Fibroblast of skin of left quadriceps (primary cell): ENCODE results near the gene ARMC5.
"Not testable (repeated sequence)": the region's sequence is repeated elsewhere in the genome, so short reads cannot be mapped to it uniquely, and the experiment has no call there.

Experiments
- DNase-seq, 2 experiments: peaks; one replicate each; pipeline ENCODE4 v3.0.0-alpha.2; 2013; ENCODE audit warnings: low read depth in 2 of 2

The ARMC5 gene

GRCh38 chr16:31430380-31431052 lies 28.8 kb upstream of the ARMC5 start:
- DNase-seq: no peak

GRCh38 chr16:31435341-31436220 lies 23.7 kb upstream of the ARMC5 start:
- no peak for DNase-seq

DNA sequence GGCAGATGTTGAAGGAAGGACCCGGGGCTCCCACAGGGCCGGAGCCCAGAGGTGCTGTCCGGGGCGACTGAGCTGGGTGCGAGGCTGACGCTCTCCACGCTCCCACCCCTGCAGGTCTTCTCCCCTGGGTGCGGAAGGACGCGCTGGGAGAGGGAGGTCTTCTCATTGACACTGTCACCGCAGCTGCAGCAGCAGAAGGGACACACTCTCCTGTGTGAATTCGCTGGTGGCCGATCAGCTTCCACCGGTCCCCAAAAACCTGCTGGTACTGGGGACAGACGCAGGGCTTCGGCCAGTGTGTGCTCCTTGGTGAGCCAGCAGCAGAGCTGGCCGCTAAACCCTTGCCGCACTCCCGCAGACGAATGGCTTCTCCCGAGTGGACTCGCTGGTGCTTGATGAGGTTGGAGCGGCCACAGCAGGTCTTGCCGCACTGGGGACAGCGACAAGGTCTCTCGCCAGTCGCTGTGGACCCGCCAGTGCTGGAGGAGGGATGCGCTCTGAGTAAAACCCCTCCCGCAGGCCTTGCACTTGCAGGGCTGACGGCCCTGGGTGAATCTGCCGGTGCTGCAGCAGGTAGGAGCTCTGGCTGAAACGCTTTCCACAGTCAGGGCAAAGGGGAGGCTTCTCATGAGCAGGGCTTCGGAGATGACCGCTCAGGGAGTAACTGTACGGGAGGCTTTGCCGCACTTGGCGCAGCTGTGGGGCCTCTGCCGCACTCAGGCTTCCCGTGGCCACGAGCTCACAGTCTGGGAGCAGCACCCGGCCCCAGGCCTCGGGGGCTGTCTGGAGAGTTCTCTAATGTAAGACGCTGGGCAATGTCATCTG lies 22.9 kb upstream of the ARMC5 start:
- no peak for DNase-seq

- no peak for DNase-seq
Measured at GRCh38 chr16:31438414-31438813, 20.9 kb upstream of the ARMC5 start.

DNA sequence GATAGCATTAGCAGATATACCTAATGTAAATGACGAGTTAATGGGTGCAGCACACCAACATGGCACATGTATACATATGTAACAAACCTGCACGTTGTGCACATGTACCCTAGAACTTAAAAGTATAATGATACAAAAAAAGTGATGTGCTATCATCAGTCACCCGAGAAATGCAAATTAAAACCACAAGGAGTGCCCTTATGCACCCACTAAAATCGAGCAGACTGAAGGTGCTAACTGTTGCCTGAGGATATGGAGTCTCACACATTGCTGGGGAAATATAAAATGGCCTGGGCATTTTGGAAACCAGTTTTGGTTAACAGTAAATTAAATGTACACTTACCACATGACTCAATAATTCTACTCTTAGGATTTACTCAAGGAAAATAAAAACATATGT lies 20.3 kb upstream of the ARMC5 start:
- DNase-seq: not testable (repeated sequence)

DNA sequence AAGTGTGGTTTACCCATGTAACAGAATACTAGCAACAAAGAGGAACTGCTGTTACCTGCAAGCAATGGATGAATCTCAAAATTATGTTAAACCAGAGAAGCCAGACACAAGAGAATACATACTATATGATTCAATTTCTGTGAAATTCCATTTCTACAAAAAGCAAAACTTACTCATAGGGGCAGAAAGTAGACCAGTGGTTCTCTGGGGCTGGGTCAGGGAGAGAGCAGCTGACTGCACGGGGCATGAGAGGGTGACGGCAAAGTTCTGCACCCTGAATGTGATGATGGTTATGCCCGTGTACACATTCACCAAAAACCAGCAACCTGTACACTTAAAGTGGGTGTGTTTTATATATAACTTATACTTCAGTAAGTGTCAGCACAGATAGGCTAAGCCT lies 19.8 kb upstream of the ARMC5 start:
- no peak for DNase-seq

GRCh38 chr16:31440516-31441184 lies 18.7 kb upstream of the ARMC5 start:
- no peak for DNase-seq

GRCh38 chr16:31441956-31442355 lies 17.3 kb upstream of the ARMC5 start:
- no peak for DNase-seq

- DNase-seq: not testable (repeated sequence)
Measured at GRCh38 chr16:31445931-31446330, 13.4 kb upstream of the ARMC5 start.

GRCh38 chr16:31451201-31451600 lies 8.1 kb upstream of the ARMC5 start:
- DNase-seq: no peak

DNA sequence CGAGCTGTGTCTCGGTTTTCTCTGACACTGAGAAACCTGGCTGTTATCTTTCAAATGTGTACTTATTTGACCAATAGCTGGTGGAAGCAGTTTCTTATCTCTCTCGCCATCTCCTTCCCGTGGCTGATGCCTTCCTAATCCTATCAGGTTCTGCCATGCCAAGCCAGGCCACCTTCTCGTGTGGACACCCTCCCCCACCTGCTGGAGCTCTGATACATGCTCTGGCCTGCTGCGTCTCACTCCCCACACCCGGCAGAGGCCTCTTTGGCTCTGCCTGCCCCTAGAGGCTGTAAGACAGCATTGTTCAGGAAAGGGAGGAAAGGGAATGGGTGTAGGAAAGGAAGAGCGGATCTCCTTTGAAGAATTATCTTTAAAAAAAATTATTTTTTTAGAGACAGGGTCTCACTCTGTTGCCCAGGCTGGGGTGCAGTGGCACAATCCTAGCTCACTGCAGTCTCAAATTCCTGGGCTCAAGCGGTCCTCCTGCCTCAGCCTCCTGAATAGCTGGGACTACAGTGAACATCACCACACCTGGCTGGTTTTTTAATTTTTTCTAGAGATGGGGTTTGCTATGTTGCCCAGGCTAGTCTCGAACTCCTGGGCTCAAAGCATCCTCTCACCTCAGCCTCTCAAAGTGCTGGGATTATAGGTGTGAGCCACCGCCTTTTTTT lies 7.5 kb upstream of the ARMC5 start:
- DNase-seq: peak in 1 of 2 experiments; percentile 48

GRCh38 chr16:31452631-31453106 lies 6.6 kb upstream of the ARMC5 start:
- peak; percentile 71 to 74 for DNase-seq

GRCh38 chr16:31453255-31454204 lies 5.8 kb upstream of the ARMC5 start:
- DNase-seq: no peak

GRCh38 chr16:31455601-31456314 lies 3.5 kb upstream of the ARMC5 start:
- DNase-seq: no peak

DNA sequence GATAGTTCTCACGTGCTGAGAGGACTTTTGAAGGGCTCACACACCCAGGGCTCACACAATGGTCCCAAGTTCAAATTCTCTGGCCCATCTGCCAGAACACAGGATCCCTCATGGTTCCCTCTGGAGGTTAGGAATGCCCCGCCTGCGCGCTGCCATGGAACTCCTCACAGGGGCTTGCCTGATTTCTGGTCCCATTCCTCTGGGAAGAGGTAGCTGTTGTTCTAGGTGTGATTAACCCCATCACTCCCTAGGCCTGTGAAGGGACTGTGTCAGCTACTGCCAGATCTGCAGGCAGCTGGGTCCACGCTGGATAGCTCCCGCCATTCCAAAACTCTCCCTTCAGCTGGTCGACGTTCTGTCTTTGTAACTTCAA lies 2.3 kb upstream of the ARMC5 start:
- DNase-seq: no peak

DNA sequence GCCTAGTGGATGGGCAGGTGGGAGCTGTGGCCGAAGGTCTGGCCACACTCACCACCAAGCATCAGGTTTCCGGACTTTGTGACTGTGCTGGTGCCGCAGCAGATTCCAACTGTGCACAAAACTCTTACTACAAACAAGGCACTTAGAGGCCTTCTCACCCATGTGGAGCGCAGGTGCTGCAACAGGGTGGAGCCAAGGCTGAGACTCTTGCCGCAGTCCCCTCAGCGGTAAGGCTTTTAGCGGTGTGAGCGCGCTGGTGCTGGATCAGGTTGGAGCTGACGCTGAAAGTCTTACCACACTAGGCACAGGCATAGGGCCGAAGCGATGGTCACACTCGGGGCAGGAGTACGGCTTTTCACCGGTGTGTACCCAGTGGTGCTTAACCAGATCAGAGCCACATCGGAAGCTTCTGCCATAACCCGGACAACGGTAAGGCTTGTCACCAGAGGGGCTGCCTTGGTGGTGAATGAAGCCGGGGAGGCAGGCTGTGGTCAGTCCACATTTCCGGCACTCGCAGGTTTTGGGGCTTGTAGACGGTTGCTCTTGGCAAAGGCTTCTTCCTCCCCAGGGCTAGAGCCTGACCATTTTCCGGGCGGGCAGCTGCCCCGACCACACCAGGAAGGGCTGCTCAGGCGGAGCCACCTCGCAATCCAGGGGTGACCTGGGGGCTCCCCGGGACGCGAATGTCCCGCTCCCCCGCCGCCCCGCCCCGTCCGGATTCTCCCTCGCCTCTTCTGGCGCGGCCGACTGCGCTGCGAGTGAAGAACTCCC lies 1.0 kb upstream of the ARMC5 start:
- DNase-seq: no peak

GRCh38 chr16:31459687-31460581 lies 633 bp downstream of the ARMC5 start:
- peak; percentile 98 for DNase-seq
